GM12878 (cell line): ENCODE results near the gene PACSIN3. TPM values are rescaled to one million over a fixed set of nuclear protein-coding genes. Genes with fewer than 3 reads are reported as not detected.

ENCODE experiments used
- ATAC-seq: fragments of 200-7000 bp; cut with Tn5 transposase; 3 replicates; pipeline ENCODE4 v1.9.1; 2020; ENCODE audit warnings: mild to moderate bottlenecking, moderate library complexity
- BruUV-seq: library from RNA; stranded (reverse); fragments of 400-500 nt; replicated peaks from 2 replicates; lab custom pipeline; 2021; lab: Mats Ljungman, UMichigan
- CTCF ChIA-PET: fragments of 300-600 bp; sonication (Branson Sonifier 250); formaldehyde crosslinking; extraction: SDS; loops from one replicate; lab custom pipeline; 2021; ENCODE audit warnings: inconsistent platforms; lab: Yijun Ruan, JAX
- POLR2A ChIA-PET: fragments of 350-600 bp; formaldehyde crosslinking; extraction: SDS; loops from one replicate; lab custom pipeline; 2021; ENCODE audit warnings: inconsistent platforms; lab: Charles Lee
- RAD21 ChIA-PET: fragments of 300-600 bp; sonication (Branson Sonifier 250); formaldehyde crosslinking; loops from one replicate; lab custom pipeline; 2023; ENCODE audit warnings: antibody characterized with exemption; ENCODE audit not compliant: unreplicated experiment; lab: Charles Lee
- SMC1A ChIA-PET: fragments of 300-600 bp; sonication (Branson Sonifier 250); formaldehyde crosslinking; loops from one replicate; lab custom pipeline; 2023; ENCODE audit not compliant: unreplicated experiment, uncharacterized antibody; lab: Charles Lee
- DNase-seq: peaks from one replicate; pipeline ENCODE4 v3.0.0-alpha.2; 2011; ENCODE audit warnings: low read depth, low spot score
- FAIRE-seq: peaks from 3 replicates; lab custom pipeline; 2011; peaks lifted over from hg19 to GRCh38; lab: Jason Lieb, UNC
- H2AFZ ChIP-seq: 2 replicates; pipeline ENCODE4 v1.6.0; 2011; ENCODE audit warnings: low read depth, low read length, control low read depth; ENCODE audit not compliant: control insufficient read depth
- H3K27ac ChIP-seq: 2 replicates; pipeline ENCODE4 v1.5.1; 2011; ENCODE audit warnings: control low read depth; ENCODE audit not compliant: control insufficient read depth, insufficient read depth
- H3K27me3 ChIP-seq, 2 experiments: replicated peaks in 1 of 2; 2 replicates each; pipeline versions ENCODE4 v1.6.0 to v1.6.1; 2011; ENCODE audit warnings: low read length in 1 of 2; ENCODE audit not compliant: control insufficient read depth in 2 of 2, insufficient read depth in 2 of 2
- H3K36me3 ChIP-seq, 2 experiments: 2 replicates each; pipeline ENCODE4 v1.5.1; 2011; ENCODE audit warnings: low read length in 1 of 2; ENCODE audit not compliant: control insufficient read depth in 2 of 2, insufficient read depth in 2 of 2
- H3K4me1 ChIP-seq: 2 replicates; pipeline ENCODE4 v1.6.1; 2011; ENCODE audit warnings: mild to moderate bottlenecking, low read length, moderate library complexity, mixed read lengths; ENCODE audit not compliant: control insufficient read depth, insufficient read depth
- H3K4me2 ChIP-seq: 2 replicates; pipeline ENCODE4 v1.6.0; 2011; ENCODE audit warnings: control low read depth; ENCODE audit not compliant: control insufficient read depth, insufficient read depth
- H3K4me3 ChIP-seq: fragments of 200-600 bp; sonication (generic); 2 replicates; pipeline ENCODE4 v1.5.1; 2016
- H3K79me2 ChIP-seq: 2 replicates; pipeline ENCODE4 v1.6.0; 2011; ENCODE audit warnings: low read length; ENCODE audit not compliant: control insufficient read depth, insufficient read depth
- H3K9ac ChIP-seq: 2 replicates; pipeline ENCODE4 v1.8.0; 2011; ENCODE audit warnings: low read length, control low read depth, mixed read lengths; ENCODE audit not compliant: control insufficient read depth, insufficient read depth
- H3K9me3 ChIP-seq: replicated peaks from 3 replicates; pipeline ENCODE4 v1.5.1; 2011; ENCODE audit warnings: mild to moderate bottlenecking, low read length; ENCODE audit not compliant: control insufficient read depth, insufficient read depth
- H4K20me1 ChIP-seq: 2 replicates; pipeline ENCODE4 v1.6.0; 2011; ENCODE audit not compliant: control insufficient read depth, insufficient read depth
- CREB1 ChIP-seq: IDR thresholded peaks from 2 replicates; pipeline ENCODE4 v1.6.1; 2012; ENCODE audit warnings: low read depth, mild to moderate bottlenecking, inconsistent platforms
- MYB ChIP-seq: fragments of 150-350 bp; IDR thresholded peaks from 2 replicates; pipeline ENCODE4 v1.6.1; 2014; ENCODE audit warnings: mild to moderate bottlenecking, low read depth, low read length, borderline replicate concordance
- NFIC ChIP-seq: IDR thresholded peaks from 2 replicates; pipeline ENCODE4 v1.6.1; 2012; ENCODE audit warnings: low read depth, mild to moderate bottlenecking, inconsistent platforms, low read length, moderate library complexity
- NFXL1 ChIP-seq: fragments of 450-650 bp; IDR thresholded peaks from 2 replicates; pipeline ENCODE4 v1.6.1; 2017; ENCODE audit warnings: antibody characterized with exemption, mild to moderate bottlenecking, borderline replicate concordance
- POLR2A ChIP-seq: IDR thresholded peaks from 2 replicates; pipeline ENCODE4 v1.6.1; 2011; ENCODE audit warnings: low read depth, mild to moderate bottlenecking, low read length
- POU2F2 ChIP-seq: IDR thresholded peaks from 3 replicates; pipeline ENCODE4 v1.6.1; 2011; ENCODE audit warnings: low read depth, mild to moderate bottlenecking, low read length, borderline replicate concordance
- SIN3A ChIP-seq: IDR thresholded peaks from 2 replicates; pipeline ENCODE4 v1.6.1; 2012; ENCODE audit warnings: low read depth, low read length, improper control_type of control experiment
- SIX5 ChIP-seq: IDR thresholded peaks from 2 replicates; pipeline ENCODE4 v1.6.1; 2011; ENCODE audit warnings: mild to moderate bottlenecking, low read depth, low read length, moderate library complexity; ENCODE audit not compliant: severe bottlenecking
- TCF12 ChIP-seq: IDR thresholded peaks from 2 replicates; pipeline ENCODE4 v1.6.1; 2011; ENCODE audit warnings: low read depth, mild to moderate bottlenecking, low read length
- TCF3 ChIP-seq: IDR thresholded peaks from 2 replicates; pipeline ENCODE4 v1.6.1; 2012; ENCODE audit warnings: low read depth, mild to moderate bottlenecking, low read length, borderline replicate concordance; ENCODE audit not compliant: insufficient read depth
- YY1 ChIP-seq: IDR thresholded peaks from 2 replicates; pipeline ENCODE4 v1.6.1; 2011; ENCODE audit warnings: low read depth, mild to moderate bottlenecking, low read length
- WGBS: methylation state at CpG from one replicate; pipeline ENCODE4 v1.1.6; 2016; ENCODE audit warnings: low lambda C conversion rate; ENCODE audit not compliant: insufficient replicate concordance, insufficient coverage; ENCODE audit errors: missing lambda C conversion rate; 5-methylcytosine and 5-hydroxymethylcytosine counted together
- in situ Hi-C: fragments of 300-500 bp; cut with MboI; formaldehyde crosslinking; loops from 9 replicates; pipeline ENCODE4 v1.14.3; 2018; ENCODE audit warnings: mixed read lengths
- intact Hi-C: fragments of 100-400 bp; cut with micrococcal nuclease; formaldehyde crosslinking; loops from one replicate; pipeline ENCODE4 v1.14.2; 2022; ENCODE audit not compliant: unreplicated experiment
- polyA plus RNA-seq, 11 experiments: library from polyadenylated mRNA; depleted of rRNA in 4 of 11; unstranded in 6 of 11; stranded (reverse) in 5 of 11; fragments of >200 nt; fragmentation: Nextera tagmentation in 4 of 11; fragmentation: Illumina TruSeq in 1 of 11; extraction: Ambion mirVana in 4 of 11; extraction: Trizol in 1 of 11; gene quantifications; 1 replicate in 1 of 11; 2 replicates in 10 of 11; pipeline versions ENCODE4 v1.2.1 to v1.2.3, GENCODE V29; 2011 to 2016; ENCODE audit warnings: inconsistent platforms in 2 of 11, missing spikeins in 2 of 11, low read depth in 1 of 11
- total RNA-seq, 4 experiments: library from RNA; depleted of rRNA in 3 of 4; stranded (reverse); fragments of >200 nt in 3 of 4; fragmentation: Illumina TruSeq in 1 of 4; extraction: Trizol in 1 of 4; gene quantifications; 2 replicates each; pipeline versions ENCODE4 v1.2.1 to v1.2.3, GENCODE V29; 2013 to 2021
- TF ChIP-seq, protein P1 (sequence below): fragments of 450-650 bp; conservative IDR thresholded peaks from 2 replicates; pipeline ENCODE4 v1.6.1; 2017; ENCODE audit warnings: mild to moderate bottlenecking, moderate library complexity

The PACSIN3 gene
- total and polyA plus RNA-seq, 10 of the 15 experiments (the other 5 are each of a cell fraction or from before 2014, with no cell fraction given) = 0.05 to 0.82 (median 0.22) TPM; not detected in 1

DNA sequence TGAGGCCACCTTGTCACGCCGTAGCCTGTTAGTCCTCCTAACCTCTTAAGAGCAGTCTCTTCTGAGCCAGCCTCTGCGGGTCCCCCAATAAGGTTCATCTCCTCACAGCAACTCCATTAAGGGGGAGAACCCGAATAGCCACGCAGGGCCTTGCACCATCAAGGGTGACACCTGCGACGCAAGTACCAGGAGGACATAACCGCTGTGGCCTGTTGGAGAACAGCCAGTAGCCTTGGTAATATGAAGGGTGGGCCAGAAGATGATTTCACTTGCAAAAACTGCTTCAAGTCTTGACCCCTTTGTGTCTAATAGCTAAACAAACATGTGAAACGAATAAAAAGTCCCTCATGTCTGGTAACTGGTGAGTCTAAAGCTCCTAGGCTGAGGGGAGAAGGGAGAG is 24.3 kb downstream of the PACSIN3 start:
- no peak overlapping the region for H3K27ac ChIP-seq
- in situ Hi-C loops (loop anchor here (5.0 kb wide), 1 partner anchor 275 kb away; no protein-coding TSS in a partner anchor), intact Hi-C loops (loop anchor here (1.0 kb wide), 1 partner anchor 273 kb away; no protein-coding TSS in a partner anchor)
- 78% methylated on average over 9 of the region's 9 CpGs for WGBS
- ChIA-PET RAD21 (no interaction called here), SMC1A (interaction anchor here (1.1 to 2.2 kb wide), 3 partner anchors 9 to 249 kb away, joined by 3 to 9 read pairs (median 3); no protein-coding TSS in a partner anchor), CTCF (interaction anchor here (0.6 to 2.4 kb wide), 11 partner anchors 9 to 300 kb away, joined by 3 to 8 read pairs (median 3); no protein-coding TSS in a partner anchor), POLR2A (no interaction called here)
- no peak overlapping the region for H3K9ac ChIP-seq
- H3K4me1 ChIP-seq = no peaks in the 10 kb centered on the region
- TF ChIP-seq POU2F2 = no peak
- no peak for TF ChIP-seq NFIC
- no peak for TF ChIP-seq TCF12
- TF ChIP-seq NFXL1 = no peak
- TF ChIP-seq SIX5 = no peak
- BruUV-seq = TSS peak; percentile 20
- H3K27me3 ChIP-seq = no peaks in the 10 kb centered on the region
- no peaks in the 10 kb centered on the region; the same call in 1 of the 2 replicates for H4K20me1 ChIP-seq
- no peaks in the 10 kb centered on the region for H3K79me2 ChIP-seq
- H2AFZ ChIP-seq = no peak overlapping the region
- H3K9me3 ChIP-seq = no peaks in the 10 kb centered on the region
- ATAC-seq (no peak), FAIRE-seq (no peak), DNase-seq (no peak)
- no peak overlapping the region for H3K4me2 ChIP-seq
- no peak overlapping the region for H3K4me3 ChIP-seq
- H3K36me3 ChIP-seq = peaks cover 20 to 30% of the 10 kb centered on the region in 2 experiments

DNA sequence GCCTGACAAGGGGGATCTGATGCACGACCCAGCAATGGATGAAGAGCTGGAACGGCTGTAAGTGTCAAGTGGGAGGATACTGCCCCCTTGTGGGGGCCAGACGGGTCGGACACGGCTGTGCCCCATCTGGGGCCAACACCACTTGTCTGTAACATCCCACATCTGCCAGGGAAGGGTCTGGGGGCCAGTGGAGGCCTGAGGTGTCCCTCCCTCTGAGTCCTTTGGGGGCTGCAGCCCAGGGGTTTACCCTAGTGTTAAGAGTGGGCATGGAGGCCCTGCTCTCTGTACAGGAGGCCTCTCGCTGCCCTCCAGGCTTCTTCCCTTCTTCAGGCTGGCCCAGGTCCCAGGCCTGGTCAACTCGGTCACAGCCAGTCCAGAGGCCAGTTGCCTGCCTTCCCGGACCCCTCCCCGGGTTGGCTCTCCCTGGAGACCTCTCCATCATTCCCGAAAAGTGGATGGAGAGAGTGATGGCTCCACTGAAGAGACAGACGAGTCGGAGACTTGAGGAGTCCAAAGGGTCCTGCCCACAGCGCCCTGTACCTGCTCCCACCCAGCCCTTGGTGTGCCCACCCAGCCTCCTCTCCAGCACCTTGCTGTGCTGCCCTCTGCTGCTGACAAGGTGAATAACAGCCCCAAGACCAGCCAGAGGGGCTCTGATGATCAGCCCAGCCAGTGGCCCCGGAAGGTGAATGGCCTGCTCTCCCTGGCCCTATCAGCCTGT is 24.9 kb downstream of the PACSIN3 start:
- no TSS peak for BruUV-seq
- WGBS = 57% methylated on average over 14 of the region's 14 CpGs
- Histone ChIP-seq H3K4me2 (no peak overlapping the region), H3K4me3 (no peak overlapping the region), H2AFZ (no peak overlapping the region), H3K27me3 (no peaks in the 10 kb centered on the region), H3K79me2 (no peaks in the 10 kb centered on the region), H3K36me3 (peaks cover 17 to 24% of the 10 kb centered on the region in 2 experiments), H3K27ac (no peak overlapping the region), H3K4me1 (no peaks in the 10 kb centered on the region), H3K9ac (no peak overlapping the region), H3K9me3 (no peaks in the 10 kb centered on the region), H4K20me1 (no peaks in the 10 kb centered on the region; the same call in 1 of the 2 replicates)
- in situ Hi-C loops (loop anchor here (5.0 kb wide), 1 partner anchor 274 kb away; no protein-coding TSS in a partner anchor), intact Hi-C loops (loop anchor here (1.0 kb wide), 1 partner anchor 272 kb away; no protein-coding TSS in a partner anchor)
- ATAC-seq (peak; percentile 94), FAIRE-seq (peak; percentile 92), DNase-seq (no peak)
- SMC1A ChIA-PET = interaction anchor here (1.0 to 1.3 kb wide), 2 partner anchors 99 to 248 kb away, joined by 3 read pairs; no protein-coding TSS in a partner anchor
- RAD21 ChIA-PET = no interaction called here
- CTCF ChIA-PET = interaction anchor here (0.6 to 2.4 kb wide), 12 partner anchors 9 to 693 kb away, joined by 3 to 9 read pairs (median 4); no protein-coding TSS in a partner anchor
- POLR2A ChIA-PET = no interaction called here
- TF ChIP-seq TCF3 (no peak), MYB (no peak), POLR2A (peak; percentile 51), SIN3A (no peak), YY1 (peak; percentile 59), CREB1 (0 out of 2 replicates have a peak, but pooled peaks have one; percentile 31)
- TF ChIP-seq, protein P1, sequence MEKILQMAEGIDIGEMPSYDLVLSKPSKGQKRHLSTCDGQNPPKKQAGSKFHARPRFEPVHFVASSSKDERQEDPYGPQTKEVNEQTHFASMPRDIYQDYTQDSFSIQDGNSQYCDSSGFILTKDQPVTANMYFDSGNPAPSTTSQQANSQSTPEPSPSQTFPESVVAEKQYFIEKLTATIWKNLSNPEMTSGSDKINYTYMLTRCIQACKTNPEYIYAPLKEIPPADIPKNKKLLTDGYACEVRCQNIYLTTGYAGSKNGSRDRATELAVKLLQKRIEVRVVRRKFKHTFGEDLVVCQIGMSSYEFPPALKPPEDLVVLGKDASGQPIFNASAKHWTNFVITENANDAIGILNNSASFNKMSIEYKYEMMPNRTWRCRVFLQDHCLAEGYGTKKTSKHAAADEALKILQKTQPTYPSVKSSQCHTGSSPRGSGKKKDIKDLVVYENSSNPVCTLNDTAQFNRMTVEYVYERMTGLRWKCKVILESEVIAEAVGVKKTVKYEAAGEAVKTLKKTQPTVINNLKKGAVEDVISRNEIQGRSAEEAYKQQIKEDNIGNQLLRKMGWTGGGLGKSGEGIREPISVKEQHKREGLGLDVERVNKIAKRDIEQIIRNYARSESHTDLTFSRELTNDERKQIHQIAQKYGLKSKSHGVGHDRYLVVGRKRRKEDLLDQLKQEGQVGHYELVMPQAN = no peak
